HCT116 (cell line): ENCODE results near the gene SERPINB8. TPM values are rescaled to one million over a fixed set of nuclear protein-coding genes. Genes with fewer than 3 reads are reported as not detected.

Experiments used
- ATAC-seq: fragments of 200-7000 bp; cut with Tn5 transposase; 2 replicates; pipeline ENCODE4 v1.9.1; 2020; ENCODE audit warnings: mild to moderate bottlenecking, moderate library complexity
- BruUV-seq: library from RNA; stranded (reverse); fragments of 400-500 nt; replicated peaks from 2 replicates; lab custom pipeline; 2021; lab: Mats Ljungman, UMichigan
- CTCF ChIA-PET: fragments of 300-600 bp; sonication (Branson Sonifier 250); formaldehyde crosslinking; loops from one replicate; lab custom pipeline; 2021; ENCODE audit warnings: antibody characterized with exemption; lab: Charles Lee
- POLR2A ChIA-PET: fragments of 300-600, 350-600 bp; sonication (Branson Sonifier 250); formaldehyde crosslinking; loops from one replicate; lab custom pipeline; 2021; ENCODE audit warnings: antibody characterized with exemption; lab: Charles Lee
- RAD21 ChIA-PET, 2 experiments: fragments of 300-600 bp; sonication (Branson Sonifier 250); formaldehyde crosslinking; loops; one replicate each; lab custom pipeline; 2023; ENCODE audit warnings: low total read pairs in 2 of 2; ENCODE audit not compliant: uncharacterized antibody in 2 of 2, unreplicated experiment in 2 of 2, low non-redundant PET in 1 of 2; lab: Charles Lee
- DNase-seq: peaks from one replicate; pipeline ENCODE4 v3.0.0-alpha.2; 2010; ENCODE audit warnings: low read depth, low spot score
- H2AFZ ChIP-seq: fragments of 200-600 bp; shearing (Covaris generic), sonication (generic); 2 replicates; pipeline ENCODE4 v1.6.1; 2017; ENCODE audit warnings: low read depth, mixed run types, mixed read lengths, antibody characterized with exemption, low read length; ENCODE audit not compliant: poor library complexity, severe bottlenecking
- H3K27ac ChIP-seq: 2 replicates; pipeline ENCODE4 v1.5.1; 2012; ENCODE audit warnings: low read depth, low read length
- H3K27me3 ChIP-seq: fragments of 200-600 bp; sonication (generic); 2 replicates; pipeline ENCODE4 v1.6.1; 2016; ENCODE audit warnings: mixed run types, low read length, mixed read lengths; ENCODE audit not compliant: insufficient read depth
- H3K36me3 ChIP-seq, 2 experiments: fragments of 200-500 bp in 1 of 2; fragments of 200-600 bp in 1 of 2; sonication (Bioruptor generic) in 1 of 2; sonication (generic) in 1 of 2; 2 replicates each; pipeline versions ENCODE4 v1.5.1 to v1.6.1; 2014 to 2016; ENCODE audit warnings: low read length in 2 of 2, inconsistent platforms in 1 of 2, mixed read lengths in 1 of 2, mixed run types in 1 of 2; ENCODE audit not compliant: insufficient read depth in 2 of 2, control insufficient read depth in 1 of 2
- H3K4me1 ChIP-seq, 2 experiments: fragments of 200-600 bp in 1 of 2; sonication (generic) in 1 of 2; 2 replicates each; pipeline versions ENCODE4 v1.5.1 to v1.6.1; 2012 to 2017; ENCODE audit warnings: low read length in 2 of 2, inconsistent platforms in 1 of 2, mild to moderate bottlenecking in 1 of 2, mixed read lengths in 1 of 2, mixed run types in 1 of 2, moderate library complexity in 1 of 2; ENCODE audit not compliant: insufficient read depth in 2 of 2, control insufficient read depth in 1 of 2
- H3K4me2 ChIP-seq: fragments of 200-600 bp; sonication (generic); 2 replicates; pipeline ENCODE4 v1.6.1; 2017; ENCODE audit warnings: mixed run types, low read length, mixed read lengths
- H3K4me3 ChIP-seq, 2 experiments: fragments of 200-600 bp in 1 of 2; sonication (generic) in 1 of 2; replicated peaks in 1 of 2; 2 replicates each; pipeline ENCODE4 v1.5.1; 2011 to 2016; ENCODE audit warnings: low read length in 2 of 2, control low read depth in 1 of 2, low read depth in 1 of 2, mild to moderate bottlenecking in 1 of 2, mixed read lengths in 1 of 2, mixed run types in 1 of 2
- H3K79me2 ChIP-seq: fragments of 200-600 bp; sonication (generic); 2 replicates; pipeline ENCODE4 v1.6.1; 2017; ENCODE audit warnings: mild to moderate bottlenecking, mixed run types, low read length, moderate library complexity, mixed read lengths; ENCODE audit not compliant: insufficient read depth
- H3K9ac ChIP-seq: fragments of 200-600 bp; sonication (generic); 2 replicates; pipeline ENCODE4 v1.6.1; 2016; ENCODE audit warnings: low read length, mixed read lengths
- H3K9me2 ChIP-seq: fragments of 200-600 bp; sonication (generic), shearing (Covaris generic); 2 replicates; pipeline ENCODE4 v1.6.1; 2017; ENCODE audit warnings: mixed run types, mild to moderate bottlenecking, moderate library complexity; ENCODE audit not compliant: insufficient read depth
- H3K9me3 ChIP-seq, 2 experiments: fragments of 200-500 bp in 1 of 2; fragments of 200-600 bp in 1 of 2; sonication (Bioruptor generic) in 1 of 2; sonication (generic) in 1 of 2; 2 replicates each; pipeline ENCODE4 v1.6.1; 2014 to 2017; ENCODE audit warnings: low read length in 2 of 2, mixed read lengths in 2 of 2, inconsistent platforms in 1 of 2, low read depth in 1 of 2, mild to moderate bottlenecking in 1 of 2, mixed run types in 1 of 2, moderate library complexity in 1 of 2; ENCODE audit not compliant: control insufficient read depth in 1 of 2, insufficient read depth in 1 of 2
- H4K20me1 ChIP-seq: fragments of 200-600 bp; sonication (generic), shearing (Covaris generic); 2 replicates; pipeline ENCODE4 v1.6.1; 2017; ENCODE audit warnings: mixed run types, mild to moderate bottlenecking, moderate library complexity; ENCODE audit not compliant: insufficient read depth
- CBX3 ChIP-seq: IDR thresholded peaks from 2 replicates; pipeline ENCODE4 v1.6.1; 2012; ENCODE audit warnings: low read depth
- CTCF ChIP-seq, 3 experiments: fragments of 200-600 bp in 1 of 3; sonication (generic) in 1 of 3; IDR thresholded peaks in 2 of 3; conservative IDR thresholded peaks in 1 of 3; 2 replicates each; pipeline ENCODE4 v1.5.1; 2012 to 2017; ENCODE audit warnings: low read depth in 2 of 3, low read length in 2 of 3, antibody characterized with exemption in 1 of 3, borderline replicate concordance in 1 of 3, control low read depth in 1 of 3, mild to moderate bottlenecking in 1 of 3, mixed read lengths in 1 of 3, mixed run types in 1 of 3, moderate library complexity in 1 of 3; ENCODE audit not compliant: insufficient read depth in 1 of 3
- ELF1 ChIP-seq: IDR thresholded peaks from 2 replicates; pipeline ENCODE4 v1.6.1; 2012; ENCODE audit warnings: low read depth, borderline replicate concordance
- EZH2 ChIP-seq: fragments of 200-600 bp; sonication (generic); IDR thresholded peaks from 2 replicates; pipeline ENCODE4 v1.6.1; 2017; ENCODE audit warnings: antibody characterized with exemption, mixed run types
- EZH2phosphoT487 ChIP-seq: fragments of 200-600 bp; IDR thresholded peaks from 2 replicates; pipeline ENCODE4 v1.6.1; 2018; ENCODE audit warnings: antibody characterized with exemption, borderline replicate concordance
- FOSL1 ChIP-seq: IDR thresholded peaks from 2 replicates; pipeline ENCODE4 v1.6.1; 2012; ENCODE audit warnings: low read depth
- POLR2AphosphoS5 ChIP-seq: IDR thresholded peaks from 2 replicates; pipeline ENCODE4 v1.6.1; 2011; ENCODE audit warnings: mild to moderate bottlenecking, low read depth, low read length, moderate library complexity
- RAD21 ChIP-seq: IDR thresholded peaks from 2 replicates; pipeline ENCODE4 v1.6.1; 2012; ENCODE audit warnings: low read depth, mild to moderate bottlenecking
- SRF ChIP-seq: IDR thresholded peaks from 2 replicates; pipeline ENCODE4 v1.6.1; 2012; ENCODE audit warnings: low read depth
- ZBTB33 ChIP-seq: IDR thresholded peaks from 2 replicates; pipeline ENCODE4 v1.6.1; 2011; ENCODE audit warnings: mild to moderate bottlenecking, low read length, moderate library complexity; ENCODE audit not compliant: insufficient replicate concordance; ENCODE audit errors: extremely low read depth
- intact Hi-C: fragments of 100-400 bp; cut with micrococcal nuclease; formaldehyde crosslinking; loops from 2 replicates; pipeline ENCODE4 v1.10.0; 2022
- total RNA-seq: library from RNA; stranded (reverse); gene quantifications from one replicate; pipeline ENCODE4 v1.2.1, GENCODE V29; 2021; ENCODE audit not compliant: unreplicated experiment
- TF ChIP-seq, protein P1 (sequence below): IDR thresholded peaks from 2 replicates; pipeline ENCODE4 v1.6.1; 2012

The SERPINB8 gene
- total RNA-seq, 1 experiment from 2014 or later = 5.9 TPM

DNA sequence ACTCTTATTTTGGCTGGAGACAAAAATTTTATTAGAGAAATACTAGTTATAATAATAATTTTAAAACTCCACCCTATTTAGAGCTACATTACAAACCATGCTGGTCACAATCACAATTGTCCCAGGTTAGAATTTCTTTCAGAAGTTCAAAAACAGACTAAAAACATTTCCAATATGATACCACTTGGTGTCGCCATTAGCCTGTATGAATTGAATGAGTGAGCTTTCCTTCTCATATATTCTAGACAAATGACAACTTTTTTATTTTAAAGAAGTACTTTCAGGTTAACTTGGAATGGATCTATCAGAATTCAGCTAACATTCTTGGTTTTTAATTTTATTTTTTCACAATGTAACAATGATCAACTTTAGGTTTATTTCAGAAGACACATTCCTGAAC lies 48.0 kb downstream of the SERPINB8 start:
- Histone ChIP-seq H4K20me1 (no peaks in the 10 kb centered on the region), H3K4me3 (no peak overlapping the region), H3K9me3 (no peaks in the 10 kb centered on the region), H3K79me2 (no peaks in the 10 kb centered on the region), H3K9ac (no peak overlapping the region), H2AFZ (no peak overlapping the region), H3K9me2 (no peaks in the 10 kb centered on the region), H3K27ac (no peak overlapping the region), H3K27me3 (peaks cover 32% of the 10 kb centered on the region), H3K4me1 (no peaks in the 10 kb centered on the region), H3K36me3 (no peaks in the 10 kb centered on the region), H3K4me2 (no peak overlapping the region)
- DNase-seq (peak; percentile 15), ATAC-seq (no peak)
- TF ChIP-seq, protein P1, sequence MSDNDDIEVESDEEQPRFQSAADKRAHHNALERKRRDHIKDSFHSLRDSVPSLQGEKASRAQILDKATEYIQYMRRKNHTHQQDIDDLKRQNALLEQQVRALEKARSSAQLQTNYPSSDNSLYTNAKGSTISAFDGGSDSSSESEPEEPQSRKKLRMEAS = no peak
- peak; percentile 23 to 55 (median 24); a peak in 2 of 6 replicates for TF ChIP-seq CTCF (IDR thresholded peaks at IDR 0.05 in 2 of 3, conservative IDR thresholded peaks at IDR 0.05 in 1 of 3; ENCODE audit: borderline replicate concordance in 1 of 3, insufficient read depth in 1 of 3, low read depth in 2 of 3, low read length in 2 of 3)
- peak; percentile 49; the same call in 1 of the 2 replicates for TF ChIP-seq RAD21
- no peak for TF ChIP-seq SRF
- intact Hi-C loops = no loop called here
- POLR2A ChIA-PET = no interaction called here
- CTCF ChIA-PET = interaction anchor here (1.0 to 1.5 kb wide), 2 partner anchors 9 to 24 kb away, joined by 3 to 9 read pairs; no protein-coding TSS in a partner anchor
- RAD21 ChIA-PET = no interaction called here
- no TSS peak for BruUV-seq

- Histone ChIP-seq H4K20me1 (no peaks in the 10 kb centered on the region), H3K27ac (no peak overlapping the region), H3K27me3 (peaks cover 23% of the 10 kb centered on the region), H2AFZ (no peak overlapping the region), H3K9me2 (no peaks in the 10 kb centered on the region), H3K4me1 (no peaks in the 10 kb centered on the region), H3K4me3 (no peak overlapping the region), H3K9ac (no peak overlapping the region), H3K36me3 (no peaks in the 10 kb centered on the region), H3K79me2 (no peaks in the 10 kb centered on the region), H3K9me3 (no peaks in the 10 kb centered on the region), H3K4me2 (no peak overlapping the region)
- ChIA-PET POLR2A (no interaction called here), CTCF (no interaction called here), RAD21 (no interaction called here)
- BruUV-seq = no TSS peak
- ATAC-seq (no peak), DNase-seq (no peak)
- intact Hi-C loops = no loop called here
- TF ChIP-seq RAD21 (no peak), ZBTB33 (no peak), FOSL1 (no peak), CTCF (IDR thresholded peaks at IDR 0.05 in 2 of 3, conservative IDR thresholded peaks at IDR 0.05 in 1 of 3; ENCODE audit: borderline replicate concordance in 1 of 3, insufficient read depth in 1 of 3, low read depth in 2 of 3, low read length in 2 of 3) (no peak), EZH2 (no peak), POLR2AphosphoS5 (no peak), CBX3 (no peak), ELF1 (no peak), EZH2phosphoT487 (no peak)
These were observed 50.3 kb downstream of the SERPINB8 start for GRCh38 chr18:64019922-64020756.
